ENCODE data around the gene SOX6. TPM values are rescaled to one million over a fixed set of nuclear protein-coding genes. Genes with fewer than 3 reads are reported as not detected.

SOX6 gene
- total RNA-seq, 2 donors from 2014 or later, result 3.1 to 15.5 TPM

- TF ChIP-seq POLR2A (IDR thresholded peaks at IDR 0.05), result no peak
- TF ChIP-seq POLR2AphosphoS5 (IDR thresholded peaks at IDR 0.05), result no peak
- TF ChIP-seq CTCF (IDR thresholded peaks at IDR 0.05), result no peak
- no peak for DNase-seq (ENCODE audit: low spot score)
- 98% methylated on average over 1 of the region's 1 CpG for WGBS
- H3K27ac ChIP-seq, result no peak overlapping the region
- H3K4me1 ChIP-seq (replicated peaks), result no peaks in the 10 kb centered on the region
- no peaks in the 10 kb centered on the region for H3K27me3 ChIP-seq (replicated peaks; ENCODE audit: insufficient read depth)
- intact Hi-C loops (cut with DNase I), result no loop called here
- H3K4me3 ChIP-seq, result no peak overlapping the region
- no peaks in the 10 kb centered on the region for H3K36me3 ChIP-seq
- H3K9me3 ChIP-seq, result no peaks in the 10 kb centered on the region
Measured at GRCh38 chr11:16040151-16040550, 316.2 kb downstream of the SOX6 start.

- Histone ChIP-seq H3K27me3 (replicated peaks; ENCODE audit: insufficient read depth) (no peaks in the 10 kb centered on the region), H3K9me3 (no peaks in the 10 kb centered on the region), H3K27ac (no peak overlapping the region), H3K36me3 (no peaks in the 10 kb centered on the region), H3K4me1 (replicated peaks) (no peaks in the 10 kb centered on the region), H3K4me3 (no peak overlapping the region)
- TF ChIP-seq CTCF (IDR thresholded peaks at IDR 0.05) (no peak), POLR2A (IDR thresholded peaks at IDR 0.05) (no peak), POLR2AphosphoS5 (IDR thresholded peaks at IDR 0.05) (no peak)
- DNase-seq (ENCODE audit: low spot score), result no peak
- intact Hi-C loops (cut with DNase I), result no loop called here
Measured at GRCh38 chr11:16037179-16037578, 319.2 kb downstream of the SOX6 start.

- 96% methylated on average over 6 of the region's 6 CpGs for WGBS
- H3K27me3 ChIP-seq (replicated peaks; ENCODE audit: insufficient read depth), result no peaks in the 10 kb centered on the region
- no peaks in the 10 kb centered on the region for H3K36me3 ChIP-seq
- no peak overlapping the region for H3K4me3 ChIP-seq
- no peaks in the 10 kb centered on the region for H3K4me1 ChIP-seq (replicated peaks)
- DNase-seq (ENCODE audit: low spot score), result no peak
- intact Hi-C loops (cut with DNase I), result no loop called here
- H3K9me3 ChIP-seq, result no peaks in the 10 kb centered on the region
- no peak overlapping the region for H3K27ac ChIP-seq
- TF ChIP-seq POLR2A (IDR thresholded peaks at IDR 0.05), result no peak
- no peak for TF ChIP-seq POLR2AphosphoS5 (IDR thresholded peaks at IDR 0.05)
- TF ChIP-seq CTCF (IDR thresholded peaks at IDR 0.05), result no peak
Measured at GRCh38 chr11:16036218-16036617, 320.1 kb downstream of the SOX6 start.

GRCh38 chr11:16034074-16034473 is 322.3 kb downstream of the SOX6 start:
- Histone ChIP-seq H3K4me1 (replicated peaks) (no peaks in the 10 kb centered on the region), H3K27ac (no peak overlapping the region), H3K36me3 (no peaks in the 10 kb centered on the region), H3K9me3 (no peaks in the 10 kb centered on the region), H3K27me3 (replicated peaks; ENCODE audit: insufficient read depth) (no peaks in the 10 kb centered on the region), H3K4me3 (no peak overlapping the region)
- intact Hi-C loops (cut with DNase I), result no loop called here
- WGBS, result 90% methylated on average over 1 of the region's 1 CpG
- DNase-seq (ENCODE audit: low spot score), result no peak
- TF ChIP-seq POLR2AphosphoS5 (IDR thresholded peaks at IDR 0.05) (no peak), POLR2A (IDR thresholded peaks at IDR 0.05) (no peak), CTCF (IDR thresholded peaks at IDR 0.05) (no peak)

- no peaks in the 10 kb centered on the region for H3K9me3 ChIP-seq
- H3K4me3 ChIP-seq, result no peak overlapping the region
- intact Hi-C loops (cut with DNase I), result no loop called here
- no peak for DNase-seq (ENCODE audit: low spot score)
- no peak overlapping the region for H3K27ac ChIP-seq
- H3K27me3 ChIP-seq (replicated peaks; ENCODE audit: insufficient read depth), result no peaks in the 10 kb centered on the region
- no peak for TF ChIP-seq CTCF (IDR thresholded peaks at IDR 0.05)
- TF ChIP-seq POLR2A (IDR thresholded peaks at IDR 0.05), result no peak
- no peak for TF ChIP-seq POLR2AphosphoS5 (IDR thresholded peaks at IDR 0.05)
- H3K4me1 ChIP-seq (replicated peaks), result no peaks in the 10 kb centered on the region
- no peaks in the 10 kb centered on the region for H3K36me3 ChIP-seq
- 93% methylated on average over 3 of the region's 3 CpGs for WGBS
Measured at GRCh38 chr11:16032974-16033373, 323.4 kb downstream of the SOX6 start.

All from prostate gland (tissue), 2 donors.